Mesothelial cell of epicardium (in vitro differentiated cells): ENCODE results near the gene LMF1. TPM values are rescaled to one million over a fixed set of nuclear protein-coding genes. Genes with fewer than 3 reads are reported as not detected.
A peak's percentile ranks its signal among the peaks of the same experiment; 100 is the strongest.
"Not testable (repeated sequence)": the region's sequence is repeated elsewhere in the genome, so short reads cannot be mapped to it uniquely, and the experiment has no call there.

ENCODE experiments used
- DNase-seq, 2 experiments: peaks; one replicate each; pipeline ENCODE4 v3.0.0; 2021; ENCODE audit warnings: low spot score in 2 of 2; ENCODE audit not compliant: unreplicated experiment in 2 of 2
- H3K27ac Mint-ChIP-seq: 2 replicates; pipeline ENCODE4 v1.8.0; 2021; ENCODE audit warnings: mixed read lengths
- H3K27me3 Mint-ChIP-seq: 2 replicates; pipeline ENCODE4 v1.8.0; 2021; ENCODE audit warnings: low read depth, mixed read lengths
- H3K36me3 Mint-ChIP-seq: 2 replicates; pipeline ENCODE4 v1.8.0; 2021; ENCODE audit warnings: mixed read lengths
- H3K4me1 Mint-ChIP-seq: 2 replicates; pipeline ENCODE4 v1.8.0; 2021; ENCODE audit warnings: mixed read lengths
- H3K4me3 Mint-ChIP-seq: 2 replicates; pipeline ENCODE4 v1.8.0; 2021; ENCODE audit warnings: mild to moderate bottlenecking, moderate library complexity, mixed read lengths
- H3K9me3 Mint-ChIP-seq: 2 replicates; pipeline ENCODE4 v1.8.0; 2021; ENCODE audit warnings: mixed read lengths
- total RNA-seq: library from RNA; stranded (reverse); gene quantifications from 3 replicates; pipeline ENCODE4 v1.2.1, GENCODE V29; 2021
- TF ChIP-seq, protein P1 (sequence below): fragments of 200-600 bp; sonication (generic); IDR thresholded peaks from one replicate; pipeline ENCODE4 v1.5.0; 2021; ENCODE audit warnings: antibody characterized with exemption; ENCODE audit not compliant: unreplicated experiment

The LMF1 gene
- total RNA-seq, 1 donor from 2014 or later = 37.4 TPM

- peaks cover 3% of the 10 kb centered on the region for H3K36me3 Mint-ChIP-seq
- H3K27me3 Mint-ChIP-seq = no peaks in the 10 kb centered on the region
- no peaks in the 10 kb centered on the region for H3K9me3 Mint-ChIP-seq
- H3K27ac Mint-ChIP-seq = no peak overlapping the region
- no peak overlapping the region for H3K4me3 Mint-ChIP-seq
- no peak for DNase-seq
- H3K4me1 Mint-ChIP-seq = peaks cover 8% of the 10 kb centered on the region
- TF ChIP-seq, protein P1, sequence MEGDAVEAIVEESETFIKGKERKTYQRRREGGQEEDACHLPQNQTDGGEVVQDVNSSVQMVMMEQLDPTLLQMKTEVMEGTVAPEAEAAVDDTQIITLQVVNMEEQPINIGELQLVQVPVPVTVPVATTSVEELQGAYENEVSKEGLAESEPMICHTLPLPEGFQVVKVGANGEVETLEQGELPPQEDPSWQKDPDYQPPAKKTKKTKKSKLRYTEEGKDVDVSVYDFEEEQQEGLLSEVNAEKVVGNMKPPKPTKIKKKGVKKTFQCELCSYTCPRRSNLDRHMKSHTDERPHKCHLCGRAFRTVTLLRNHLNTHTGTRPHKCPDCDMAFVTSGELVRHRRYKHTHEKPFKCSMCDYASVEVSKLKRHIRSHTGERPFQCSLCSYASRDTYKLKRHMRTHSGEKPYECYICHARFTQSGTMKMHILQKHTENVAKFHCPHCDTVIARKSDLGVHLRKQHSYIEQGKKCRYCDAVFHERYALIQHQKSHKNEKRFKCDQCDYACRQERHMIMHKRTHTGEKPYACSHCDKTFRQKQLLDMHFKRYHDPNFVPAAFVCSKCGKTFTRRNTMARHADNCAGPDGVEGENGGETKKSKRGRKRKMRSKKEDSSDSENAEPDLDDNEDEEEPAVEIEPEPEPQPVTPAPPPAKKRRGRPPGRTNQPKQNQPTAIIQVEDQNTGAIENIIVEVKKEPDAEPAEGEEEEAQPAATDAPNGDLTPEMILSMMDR = no peak
Measured at GRCh38 chr16:890217-890616, 80.6 kb downstream of the LMF1 start.

GRCh38 chr16:889586-889985 lies 81.2 kb downstream of the LMF1 start:
- TF ChIP-seq, protein P1 = no peak
- H3K4me3 Mint-ChIP-seq = no peak overlapping the region
- peaks cover 8% of the 10 kb centered on the region for H3K4me1 Mint-ChIP-seq
- H3K36me3 Mint-ChIP-seq = peaks cover 3% of the 10 kb centered on the region
- H3K27ac Mint-ChIP-seq = no peak overlapping the region
- no peak for DNase-seq
- no peaks in the 10 kb centered on the region for H3K9me3 Mint-ChIP-seq
- no peaks in the 10 kb centered on the region for H3K27me3 Mint-ChIP-seq

DNA sequence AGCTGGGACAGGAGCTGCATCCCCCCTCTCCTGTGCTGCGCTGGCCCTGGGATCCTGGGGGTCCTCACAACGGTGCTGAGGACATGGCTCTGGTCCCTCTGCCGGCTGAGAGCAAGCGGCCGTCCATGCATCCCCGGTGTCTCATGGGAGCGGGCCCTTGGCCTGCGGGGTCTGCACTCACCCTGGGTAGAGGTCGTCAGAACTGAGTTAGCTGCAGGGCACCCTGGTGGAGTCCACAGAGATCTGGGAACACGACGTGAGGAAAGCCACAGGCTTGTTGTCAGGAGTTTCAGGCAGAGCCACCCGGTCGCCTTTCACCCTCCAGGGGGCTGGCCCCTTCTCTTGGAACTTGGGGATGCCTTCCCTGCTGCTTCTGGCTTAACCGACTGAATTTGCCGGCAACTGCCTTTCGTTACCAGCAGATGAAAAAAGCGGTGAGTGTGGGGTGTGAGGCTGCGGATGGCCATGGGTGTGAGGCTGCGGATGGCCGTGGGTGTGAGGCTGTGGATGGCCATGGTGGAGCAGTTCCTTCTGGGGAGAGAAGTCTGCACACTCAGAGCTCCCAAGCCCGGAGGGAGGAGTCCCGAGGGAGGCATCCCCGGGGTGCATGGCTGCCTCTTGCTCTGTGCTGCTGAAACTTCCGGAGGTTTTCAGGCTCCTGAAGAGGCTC lies 81.7 kb downstream of the LMF1 start:
- TF ChIP-seq, protein P1 = no peak
- Mint-ChIP-seq H3K9me3 (no peaks in the 10 kb centered on the region), H3K4me1 (peaks cover 8% of the 10 kb centered on the region), H3K4me3 (no peak overlapping the region), H3K27ac (no peak overlapping the region), H3K36me3 (peaks cover 3% of the 10 kb centered on the region), H3K27me3 (no peaks in the 10 kb centered on the region)
- DNase-seq = no peak

GRCh38 chr16:888456-888855 lies 82.3 kb downstream of the LMF1 start:
- not testable (repeated sequence) for H3K4me3 Mint-ChIP-seq, H3K27ac Mint-ChIP-seq, H3K9me3 Mint-ChIP-seq, H3K36me3 Mint-ChIP-seq, DNase-seq, H3K27me3 Mint-ChIP-seq, H3K4me1 Mint-ChIP-seq

- H3K9me3 Mint-ChIP-seq = no peaks in the 10 kb centered on the region
- peaks cover 3% of the 10 kb centered on the region for H3K36me3 Mint-ChIP-seq
- H3K4me1 Mint-ChIP-seq = peaks cover 8% of the 10 kb centered on the region
- no peak overlapping the region for H3K4me3 Mint-ChIP-seq
- H3K27ac Mint-ChIP-seq = no peak overlapping the region
- H3K27me3 Mint-ChIP-seq = no peaks in the 10 kb centered on the region
- TF ChIP-seq, protein P1 = no peak
- DNase-seq = no peak
Measured at GRCh38 chr16:887846-888245, 82.9 kb downstream of the LMF1 start.

DNA sequence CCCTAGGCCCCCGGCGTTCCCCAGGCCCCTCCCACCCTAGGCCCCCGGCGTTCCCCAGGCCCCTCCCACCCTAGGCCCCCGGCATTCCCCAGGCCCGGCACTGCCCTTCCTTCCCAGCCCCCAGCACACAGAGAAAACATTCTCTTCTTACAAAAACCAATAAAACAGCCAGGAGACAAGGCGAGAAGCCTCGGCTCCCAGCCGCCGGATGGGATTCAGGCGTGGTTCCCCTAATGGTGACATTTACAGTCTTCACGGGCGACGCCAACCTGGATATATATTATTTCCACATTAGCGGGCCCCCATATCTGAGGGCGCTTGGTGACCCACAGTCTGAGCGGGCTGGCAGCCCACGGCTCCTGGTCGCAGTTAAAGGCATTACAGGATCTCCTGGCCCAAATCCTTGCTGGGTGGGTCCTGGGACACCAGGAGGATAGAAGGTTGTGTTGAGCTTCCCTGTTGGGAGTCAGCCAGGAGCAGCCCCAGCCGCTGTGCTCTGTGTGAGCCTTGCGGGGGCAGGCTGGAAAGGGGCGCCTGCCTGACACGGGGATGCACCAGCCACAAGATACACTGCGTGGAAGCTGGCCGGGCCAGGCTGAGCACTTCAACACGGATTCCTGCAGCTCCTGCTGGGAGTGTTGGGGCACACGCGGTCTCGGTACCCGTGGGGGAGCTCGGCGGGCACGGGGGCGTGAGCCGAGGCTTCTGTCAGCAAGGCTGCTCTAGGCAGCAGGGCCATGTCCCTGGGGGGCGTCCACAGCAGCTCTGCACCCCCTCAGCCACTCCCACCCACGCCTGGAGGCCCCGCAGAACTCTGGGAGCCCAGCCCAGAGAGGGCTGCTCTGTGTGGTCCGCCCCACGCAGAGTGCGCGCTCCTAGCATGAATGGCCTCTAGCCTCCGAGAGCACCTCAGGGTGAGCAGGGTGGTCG lies 83.7 kb downstream of the LMF1 start:
- TF ChIP-seq, protein P1 = no peak
- Mint-ChIP-seq H3K36me3 (peaks cover 6% of the 10 kb centered on the region), H3K9me3 (no peaks in the 10 kb centered on the region), H3K4me1 (peaks cover 8% of the 10 kb centered on the region), H3K4me3 (peak overlapping the region; percentile 63), H3K27ac (peak overlapping the region; percentile 94), H3K27me3 (no peaks in the 10 kb centered on the region)
- peak in 1 of 2 experiments; percentile 19 for DNase-seq
